ENCODE data around the gene GTF2A1L.

DNA sequence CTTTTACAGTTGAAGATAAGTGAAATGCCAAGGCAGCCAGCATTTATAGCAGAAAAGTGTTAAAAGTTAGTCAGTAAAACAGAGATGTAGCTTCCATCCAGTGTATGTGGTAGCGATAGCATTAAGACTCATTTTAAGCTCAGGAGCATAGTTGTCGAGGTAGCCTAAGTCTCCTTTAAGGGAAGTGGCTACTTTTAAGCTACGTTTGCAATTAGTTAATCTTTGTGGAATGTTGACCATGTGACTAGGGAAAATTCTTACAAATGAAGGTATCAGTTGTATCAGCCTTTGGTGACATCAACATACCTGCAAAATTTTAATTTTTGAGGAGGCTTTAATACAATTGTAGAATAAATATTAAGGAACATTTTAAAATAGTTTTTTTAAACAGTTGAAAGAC, 76.0 kb downstream of the GTF2A1L start:
- TF ChIP-seq POLR2AphosphoS5 (IDR thresholded peaks at IDR 0.05) (no peak), EZH2 (IDR thresholded peaks at IDR 0.05; ENCODE audit: borderline replicate concordance, insufficient read depth, low read length, poor library complexity, severe bottlenecking) (no peak), EP300 (conservative IDR thresholded peaks at IDR 0.05; ENCODE audit: poor library complexity, severe bottlenecking) (no peak), SMC3 (conservative IDR thresholded peaks at IDR 0.05; ENCODE audit: poor library complexity) (no peak), TAF1 (IDR thresholded peaks at IDR 0.05; ENCODE audit: low read depth) (no peak), MXI1 (conservative IDR thresholded peaks at IDR 0.05; ENCODE audit: poor library complexity, severe bottlenecking) (no peak), RAD21 (conservative IDR thresholded peaks at IDR 0.05) (no peak)
- TF ChIP-seq, protein P1, sequence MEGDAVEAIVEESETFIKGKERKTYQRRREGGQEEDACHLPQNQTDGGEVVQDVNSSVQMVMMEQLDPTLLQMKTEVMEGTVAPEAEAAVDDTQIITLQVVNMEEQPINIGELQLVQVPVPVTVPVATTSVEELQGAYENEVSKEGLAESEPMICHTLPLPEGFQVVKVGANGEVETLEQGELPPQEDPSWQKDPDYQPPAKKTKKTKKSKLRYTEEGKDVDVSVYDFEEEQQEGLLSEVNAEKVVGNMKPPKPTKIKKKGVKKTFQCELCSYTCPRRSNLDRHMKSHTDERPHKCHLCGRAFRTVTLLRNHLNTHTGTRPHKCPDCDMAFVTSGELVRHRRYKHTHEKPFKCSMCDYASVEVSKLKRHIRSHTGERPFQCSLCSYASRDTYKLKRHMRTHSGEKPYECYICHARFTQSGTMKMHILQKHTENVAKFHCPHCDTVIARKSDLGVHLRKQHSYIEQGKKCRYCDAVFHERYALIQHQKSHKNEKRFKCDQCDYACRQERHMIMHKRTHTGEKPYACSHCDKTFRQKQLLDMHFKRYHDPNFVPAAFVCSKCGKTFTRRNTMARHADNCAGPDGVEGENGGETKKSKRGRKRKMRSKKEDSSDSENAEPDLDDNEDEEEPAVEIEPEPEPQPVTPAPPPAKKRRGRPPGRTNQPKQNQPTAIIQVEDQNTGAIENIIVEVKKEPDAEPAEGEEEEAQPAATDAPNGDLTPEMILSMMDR (IDR thresholded peaks at IDR 0.05; ENCODE audit: poor library complexity, severe bottlenecking) = no peak
- TF ChIP-seq, protein P2, sequence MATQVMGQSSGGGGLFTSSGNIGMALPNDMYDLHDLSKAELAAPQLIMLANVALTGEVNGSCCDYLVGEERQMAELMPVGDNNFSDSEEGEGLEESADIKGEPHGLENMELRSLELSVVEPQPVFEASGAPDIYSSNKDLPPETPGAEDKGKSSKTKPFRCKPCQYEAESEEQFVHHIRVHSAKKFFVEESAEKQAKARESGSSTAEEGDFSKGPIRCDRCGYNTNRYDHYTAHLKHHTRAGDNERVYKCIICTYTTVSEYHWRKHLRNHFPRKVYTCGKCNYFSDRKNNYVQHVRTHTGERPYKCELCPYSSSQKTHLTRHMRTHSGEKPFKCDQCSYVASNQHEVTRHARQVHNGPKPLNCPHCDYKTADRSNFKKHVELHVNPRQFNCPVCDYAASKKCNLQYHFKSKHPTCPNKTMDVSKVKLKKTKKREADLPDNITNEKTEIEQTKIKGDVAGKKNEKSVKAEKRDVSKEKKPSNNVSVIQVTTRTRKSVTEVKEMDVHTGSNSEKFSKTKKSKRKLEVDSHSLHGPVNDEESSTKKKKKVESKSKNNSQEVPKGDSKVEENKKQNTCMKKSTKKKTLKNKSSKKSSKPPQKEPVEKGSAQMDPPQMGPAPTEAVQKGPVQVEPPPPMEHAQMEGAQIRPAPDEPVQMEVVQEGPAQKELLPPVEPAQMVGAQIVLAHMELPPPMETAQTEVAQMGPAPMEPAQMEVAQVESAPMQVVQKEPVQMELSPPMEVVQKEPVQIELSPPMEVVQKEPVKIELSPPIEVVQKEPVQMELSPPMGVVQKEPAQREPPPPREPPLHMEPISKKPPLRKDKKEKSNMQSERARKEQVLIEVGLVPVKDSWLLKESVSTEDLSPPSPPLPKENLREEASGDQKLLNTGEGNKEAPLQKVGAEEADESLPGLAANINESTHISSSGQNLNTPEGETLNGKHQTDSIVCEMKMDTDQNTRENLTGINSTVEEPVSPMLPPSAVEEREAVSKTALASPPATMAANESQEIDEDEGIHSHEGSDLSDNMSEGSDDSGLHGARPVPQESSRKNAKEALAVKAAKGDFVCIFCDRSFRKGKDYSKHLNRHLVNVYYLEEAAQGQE (IDR thresholded peaks at IDR 0.05; ENCODE audit: borderline replicate concordance) = no peak
